HL-60 (cell line): Measurements from ENCODE around the gene TUBGCP5.
"Not testable (repeated sequence)": the region's sequence is repeated elsewhere in the genome, so short reads cannot be mapped to it uniquely, and the experiment has no call there.

Experiments
- SPI1 ChIP-seq: IDR thresholded peaks from 2 replicates; pipeline ENCODE4 v1.6.1; 2012; ENCODE audit warnings: low read depth, mild to moderate bottlenecking, borderline replicate concordance
- TF ChIP-seq, protein P1 (sequence below): IDR thresholded peaks from one replicate; pipeline ENCODE4 v1.5.1; 2011; ENCODE audit warnings: low read length, control low read depth, inconsistent platforms; ENCODE audit not compliant: insufficient read depth
- TF ChIP-seq, protein P2 (sequence below): IDR thresholded peaks from 2 replicates; pipeline ENCODE4 v1.6.1; 2012; ENCODE audit warnings: low read depth; ENCODE audit not compliant: insufficient replicate concordance

DNA sequence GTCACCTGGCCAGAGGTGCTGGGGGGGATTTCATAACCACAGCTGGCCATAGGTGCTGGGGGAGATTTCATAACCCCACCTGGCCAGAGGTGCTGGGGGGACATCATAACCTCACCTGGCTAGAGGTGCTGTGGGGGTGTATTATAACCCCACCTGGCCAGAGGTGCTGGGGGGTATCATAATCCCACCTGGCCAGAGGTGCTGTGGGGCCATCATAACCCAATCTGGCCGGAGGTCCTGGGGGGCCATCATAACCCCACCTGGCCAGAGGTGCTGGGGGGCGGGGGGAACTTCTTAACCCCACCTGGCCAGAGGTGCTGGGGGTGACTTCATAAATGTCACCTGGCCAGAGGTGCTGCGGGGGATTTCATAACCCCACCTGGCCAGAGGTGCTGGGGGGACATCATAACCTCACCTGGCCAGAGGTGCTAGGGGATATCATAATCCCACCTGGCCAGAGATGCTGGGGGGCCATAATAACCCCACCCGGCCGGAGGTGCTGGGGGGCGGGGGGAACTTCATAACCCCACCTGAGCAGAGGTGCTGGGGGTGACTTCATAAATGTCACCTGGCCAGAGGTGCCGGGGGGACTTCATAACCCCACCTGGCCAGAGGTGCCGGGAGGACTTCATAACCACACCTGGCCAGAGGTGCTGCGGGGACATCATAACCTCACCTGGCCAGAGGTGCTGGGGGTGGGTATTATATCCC is 9.4 kb upstream of the TUBGCP5 start:
- TF ChIP-seq, protein P1, sequence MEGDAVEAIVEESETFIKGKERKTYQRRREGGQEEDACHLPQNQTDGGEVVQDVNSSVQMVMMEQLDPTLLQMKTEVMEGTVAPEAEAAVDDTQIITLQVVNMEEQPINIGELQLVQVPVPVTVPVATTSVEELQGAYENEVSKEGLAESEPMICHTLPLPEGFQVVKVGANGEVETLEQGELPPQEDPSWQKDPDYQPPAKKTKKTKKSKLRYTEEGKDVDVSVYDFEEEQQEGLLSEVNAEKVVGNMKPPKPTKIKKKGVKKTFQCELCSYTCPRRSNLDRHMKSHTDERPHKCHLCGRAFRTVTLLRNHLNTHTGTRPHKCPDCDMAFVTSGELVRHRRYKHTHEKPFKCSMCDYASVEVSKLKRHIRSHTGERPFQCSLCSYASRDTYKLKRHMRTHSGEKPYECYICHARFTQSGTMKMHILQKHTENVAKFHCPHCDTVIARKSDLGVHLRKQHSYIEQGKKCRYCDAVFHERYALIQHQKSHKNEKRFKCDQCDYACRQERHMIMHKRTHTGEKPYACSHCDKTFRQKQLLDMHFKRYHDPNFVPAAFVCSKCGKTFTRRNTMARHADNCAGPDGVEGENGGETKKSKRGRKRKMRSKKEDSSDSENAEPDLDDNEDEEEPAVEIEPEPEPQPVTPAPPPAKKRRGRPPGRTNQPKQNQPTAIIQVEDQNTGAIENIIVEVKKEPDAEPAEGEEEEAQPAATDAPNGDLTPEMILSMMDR, result not testable (repeated sequence)
- TF ChIP-seq SPI1, result not testable (repeated sequence)
- TF ChIP-seq, protein P2, sequence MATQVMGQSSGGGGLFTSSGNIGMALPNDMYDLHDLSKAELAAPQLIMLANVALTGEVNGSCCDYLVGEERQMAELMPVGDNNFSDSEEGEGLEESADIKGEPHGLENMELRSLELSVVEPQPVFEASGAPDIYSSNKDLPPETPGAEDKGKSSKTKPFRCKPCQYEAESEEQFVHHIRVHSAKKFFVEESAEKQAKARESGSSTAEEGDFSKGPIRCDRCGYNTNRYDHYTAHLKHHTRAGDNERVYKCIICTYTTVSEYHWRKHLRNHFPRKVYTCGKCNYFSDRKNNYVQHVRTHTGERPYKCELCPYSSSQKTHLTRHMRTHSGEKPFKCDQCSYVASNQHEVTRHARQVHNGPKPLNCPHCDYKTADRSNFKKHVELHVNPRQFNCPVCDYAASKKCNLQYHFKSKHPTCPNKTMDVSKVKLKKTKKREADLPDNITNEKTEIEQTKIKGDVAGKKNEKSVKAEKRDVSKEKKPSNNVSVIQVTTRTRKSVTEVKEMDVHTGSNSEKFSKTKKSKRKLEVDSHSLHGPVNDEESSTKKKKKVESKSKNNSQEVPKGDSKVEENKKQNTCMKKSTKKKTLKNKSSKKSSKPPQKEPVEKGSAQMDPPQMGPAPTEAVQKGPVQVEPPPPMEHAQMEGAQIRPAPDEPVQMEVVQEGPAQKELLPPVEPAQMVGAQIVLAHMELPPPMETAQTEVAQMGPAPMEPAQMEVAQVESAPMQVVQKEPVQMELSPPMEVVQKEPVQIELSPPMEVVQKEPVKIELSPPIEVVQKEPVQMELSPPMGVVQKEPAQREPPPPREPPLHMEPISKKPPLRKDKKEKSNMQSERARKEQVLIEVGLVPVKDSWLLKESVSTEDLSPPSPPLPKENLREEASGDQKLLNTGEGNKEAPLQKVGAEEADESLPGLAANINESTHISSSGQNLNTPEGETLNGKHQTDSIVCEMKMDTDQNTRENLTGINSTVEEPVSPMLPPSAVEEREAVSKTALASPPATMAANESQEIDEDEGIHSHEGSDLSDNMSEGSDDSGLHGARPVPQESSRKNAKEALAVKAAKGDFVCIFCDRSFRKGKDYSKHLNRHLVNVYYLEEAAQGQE, result not testable (repeated sequence)
